ENCODE data around the gene GRIP1.

The GRIP1 gene

DNA sequence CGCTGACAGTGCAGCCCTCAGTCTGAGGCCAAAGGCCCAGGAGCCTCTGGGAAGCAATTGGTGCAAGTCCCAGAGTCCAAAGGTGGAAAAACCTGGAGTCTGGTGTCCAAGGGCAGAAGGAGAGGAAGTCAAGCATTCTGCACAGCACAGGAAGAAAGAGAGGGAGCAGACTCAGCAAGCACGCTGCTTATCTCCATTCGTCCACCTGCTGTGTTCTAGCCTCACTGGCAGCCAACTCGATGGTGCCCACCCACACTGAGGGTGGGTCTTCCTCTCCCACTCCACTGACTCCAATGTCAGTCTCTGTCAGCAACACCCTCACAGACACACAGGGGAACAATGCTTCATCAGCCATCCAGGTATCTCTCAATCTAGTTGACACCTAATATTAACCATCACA is 337.8 kb downstream of the GRIP1 start:
- no peak overlapping the region for H3K4me3 ChIP-seq (ENCODE audit: low read depth, low read length)
- H2BK120ac ChIP-seq (ENCODE audit: insufficient read depth, low read length, poor library complexity): no peak overlapping the region
- no peak overlapping the region for H4K8ac ChIP-seq (ENCODE audit: low read depth, low read length)
- no peak for DNase-seq
- H2BK5ac ChIP-seq (ENCODE audit: low read depth, low read length, poor library complexity): no peak overlapping the region
- H3K4me2 ChIP-seq (ENCODE audit: low read length): no peak overlapping the region
- H3K79me1 ChIP-seq (ENCODE audit: low read length): no peaks in the 10 kb centered on the region
- H4K91ac ChIP-seq (ENCODE audit: low read depth, low read length): no peak overlapping the region
- H3K79me2 ChIP-seq (ENCODE audit: control insufficient read depth, insufficient read depth, low read length, poor library complexity): no peaks in the 10 kb centered on the region
- H3K27ac ChIP-seq (ENCODE audit: low read depth, low read length): no peak overlapping the region
- H3K4ac ChIP-seq (ENCODE audit: low read depth, low read length): no peak overlapping the region
- no peak overlapping the region for H3K23ac ChIP-seq (ENCODE audit: low read length)
- H2BK12ac ChIP-seq (ENCODE audit: low read length): no peak overlapping the region
- H3K36me3 ChIP-seq (ENCODE audit: control insufficient read depth in 1 of 2, insufficient read depth in 2 of 2, low read length in 2 of 2): no peaks in the 10 kb centered on the region
- H3K18ac ChIP-seq (ENCODE audit: low read length): no peak overlapping the region
- no CpG with 5 or more reads among the region's 4 CpGs for WGBS (ENCODE audit: extremely low coverage, insufficient coverage, insufficient read length)
- H3K14ac ChIP-seq (ENCODE audit: low read length): no peak overlapping the region
- H2AK5ac ChIP-seq (ENCODE audit: low read length): no peak overlapping the region
- no peaks in the 10 kb centered on the region for H3K4me1 ChIP-seq (ENCODE audit: control insufficient read depth in 1 of 2, insufficient read depth in 2 of 2, low read length in 2 of 2)
- no peak overlapping the region for H4K12ac ChIP-seq (ENCODE audit: low read depth, low read length)
- H3K9ac ChIP-seq (ENCODE audit: low read length): no peak overlapping the region
- no peaks in the 10 kb centered on the region for H3K27me3 ChIP-seq (ENCODE audit: insufficient read depth, low read length)
- H3K9me3 ChIP-seq (ENCODE audit: insufficient read depth, low read depth, low read length): peaks cover 3% of the 10 kb centered on the region
- no peak overlapping the region for H2AFZ ChIP-seq (ENCODE audit: insufficient read depth, low read length, poor library complexity)

DNA sequence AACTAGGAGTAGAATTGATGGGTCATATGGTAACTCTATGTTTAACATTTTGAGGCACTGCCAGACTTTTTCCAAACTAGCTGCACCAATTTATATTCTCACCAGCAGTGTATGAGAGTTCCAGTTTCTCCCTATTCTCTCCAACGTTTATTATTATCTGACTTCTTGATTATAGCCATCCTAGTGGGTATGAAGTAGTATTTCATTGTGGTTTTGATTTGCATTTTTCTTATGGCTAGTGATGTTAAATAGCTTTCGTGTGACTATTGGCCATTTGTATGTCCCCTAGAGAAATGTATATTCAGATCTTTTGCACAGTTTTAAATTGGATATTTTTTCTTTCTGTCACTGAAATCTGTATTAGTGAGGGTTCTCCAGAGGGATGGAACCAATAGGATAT is 338.7 kb downstream of the GRIP1 start:
- WGBS (ENCODE audit: extremely low coverage, insufficient coverage, insufficient read length): no CpG with 5 or more reads among the region's 2 CpGs
- no peak overlapping the region for H3K4me3 ChIP-seq (ENCODE audit: low read depth, low read length)
- peaks cover 3% of the 10 kb centered on the region for H3K9me3 ChIP-seq (ENCODE audit: insufficient read depth, low read depth, low read length)
- no peak overlapping the region for H4K8ac ChIP-seq (ENCODE audit: low read depth, low read length)
- no peak overlapping the region for H2BK12ac ChIP-seq (ENCODE audit: low read length)
- H3K79me2 ChIP-seq (ENCODE audit: control insufficient read depth, insufficient read depth, low read length, poor library complexity): no peaks in the 10 kb centered on the region
- no peaks in the 10 kb centered on the region for H3K36me3 ChIP-seq (ENCODE audit: control insufficient read depth in 1 of 2, insufficient read depth in 2 of 2, low read length in 2 of 2)
- no peak overlapping the region for H3K23ac ChIP-seq (ENCODE audit: low read length)
- no peak overlapping the region for H2AK5ac ChIP-seq (ENCODE audit: low read length)
- no peak overlapping the region for H3K4me2 ChIP-seq (ENCODE audit: low read length)
- no peak overlapping the region for H3K14ac ChIP-seq (ENCODE audit: low read length)
- H3K27ac ChIP-seq (ENCODE audit: low read depth, low read length): no peak overlapping the region
- no peaks in the 10 kb centered on the region for H3K79me1 ChIP-seq (ENCODE audit: low read length)
- no peak for DNase-seq
- H3K18ac ChIP-seq (ENCODE audit: low read length): no peak overlapping the region
- no peak overlapping the region for H3K4ac ChIP-seq (ENCODE audit: low read depth, low read length)
- H3K4me1 ChIP-seq (ENCODE audit: control insufficient read depth in 1 of 2, insufficient read depth in 2 of 2, low read length in 2 of 2): no peaks in the 10 kb centered on the region
- H4K91ac ChIP-seq (ENCODE audit: low read depth, low read length): no peak overlapping the region
- H2AFZ ChIP-seq (ENCODE audit: insufficient read depth, low read length, poor library complexity): no peak overlapping the region
- no peak overlapping the region for H2BK5ac ChIP-seq (ENCODE audit: low read depth, low read length, poor library complexity)
- no peak overlapping the region for H2BK120ac ChIP-seq (ENCODE audit: insufficient read depth, low read length, poor library complexity)
- H4K12ac ChIP-seq (ENCODE audit: low read depth, low read length): no peak overlapping the region
- H3K27me3 ChIP-seq (ENCODE audit: insufficient read depth, low read length): no peaks in the 10 kb centered on the region
- no peak overlapping the region for H3K9ac ChIP-seq (ENCODE audit: low read length)

DNA sequence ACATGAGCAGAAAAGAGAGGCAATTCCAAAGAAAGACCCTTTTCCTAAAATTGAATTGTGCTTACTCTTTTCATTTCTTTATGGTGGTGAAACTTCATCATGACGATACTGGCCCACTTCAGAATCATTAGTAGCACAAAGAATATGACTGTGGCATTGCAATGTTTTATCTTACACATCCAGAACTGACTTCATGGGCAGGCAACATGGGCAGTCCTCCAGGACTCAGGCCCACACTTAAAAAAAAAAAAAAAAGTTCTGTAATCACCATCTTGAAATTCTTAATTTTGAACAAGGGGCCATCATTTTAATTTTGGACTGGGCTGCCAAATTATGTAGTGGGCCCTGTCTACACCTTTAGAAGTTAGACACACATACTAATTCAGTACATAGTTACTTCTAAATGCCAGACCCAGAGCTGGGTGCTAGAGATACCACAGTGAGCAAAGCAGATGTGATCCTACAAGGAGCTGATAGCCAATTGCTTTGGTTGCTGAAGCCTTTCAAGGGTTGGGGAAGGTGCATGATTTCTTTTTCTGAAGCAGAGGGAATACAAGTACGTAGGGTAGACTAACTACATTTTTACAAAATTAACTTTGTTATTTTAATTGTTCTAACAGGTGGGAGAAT is 341.4 kb downstream of the GRIP1 start:
- no peak overlapping the region for H2BK120ac ChIP-seq (ENCODE audit: insufficient read depth, low read length, poor library complexity)
- no peak overlapping the region for H3K4me2 ChIP-seq (ENCODE audit: low read length)
- no peak overlapping the region for H3K23ac ChIP-seq (ENCODE audit: low read length)
- no peak overlapping the region for H2AK5ac ChIP-seq (ENCODE audit: low read length)
- no peak overlapping the region for H3K4me3 ChIP-seq (ENCODE audit: low read depth, low read length)
- no peak overlapping the region for H3K14ac ChIP-seq (ENCODE audit: low read length)
- no peak overlapping the region for H3K27ac ChIP-seq (ENCODE audit: low read depth, low read length)
- no peak overlapping the region for H3K9ac ChIP-seq (ENCODE audit: low read length)
- H3K9me3 ChIP-seq (ENCODE audit: insufficient read depth, low read depth, low read length): peaks cover 3% of the 10 kb centered on the region
- no peaks in the 10 kb centered on the region for H3K79me1 ChIP-seq (ENCODE audit: low read length)
- H2AFZ ChIP-seq (ENCODE audit: insufficient read depth, low read length, poor library complexity): no peak overlapping the region
- no peak overlapping the region for H3K4ac ChIP-seq (ENCODE audit: low read depth, low read length)
- H3K36me3 ChIP-seq (ENCODE audit: control insufficient read depth in 1 of 2, insufficient read depth in 2 of 2, low read length in 2 of 2): no peaks in the 10 kb centered on the region
- H4K12ac ChIP-seq (ENCODE audit: low read depth, low read length): no peak overlapping the region
- H4K8ac ChIP-seq (ENCODE audit: low read depth, low read length): no peak overlapping the region
- H2BK12ac ChIP-seq (ENCODE audit: low read length): no peak overlapping the region
- no CpG with 5 or more reads among the region's 2 CpGs for WGBS (ENCODE audit: extremely low coverage, insufficient coverage, insufficient read length)
- H4K91ac ChIP-seq (ENCODE audit: low read depth, low read length): no peak overlapping the region
- no peaks in the 10 kb centered on the region for H3K79me2 ChIP-seq (ENCODE audit: control insufficient read depth, insufficient read depth, low read length, poor library complexity)
- no peak for DNase-seq
- H3K4me1 ChIP-seq (ENCODE audit: control insufficient read depth in 1 of 2, insufficient read depth in 2 of 2, low read length in 2 of 2): no peaks in the 10 kb centered on the region
- no peaks in the 10 kb centered on the region for H3K27me3 ChIP-seq (ENCODE audit: insufficient read depth, low read length)
- no peak overlapping the region for H3K18ac ChIP-seq (ENCODE audit: low read length)
- no peak overlapping the region for H2BK5ac ChIP-seq (ENCODE audit: low read depth, low read length, poor library complexity)

DNA sequence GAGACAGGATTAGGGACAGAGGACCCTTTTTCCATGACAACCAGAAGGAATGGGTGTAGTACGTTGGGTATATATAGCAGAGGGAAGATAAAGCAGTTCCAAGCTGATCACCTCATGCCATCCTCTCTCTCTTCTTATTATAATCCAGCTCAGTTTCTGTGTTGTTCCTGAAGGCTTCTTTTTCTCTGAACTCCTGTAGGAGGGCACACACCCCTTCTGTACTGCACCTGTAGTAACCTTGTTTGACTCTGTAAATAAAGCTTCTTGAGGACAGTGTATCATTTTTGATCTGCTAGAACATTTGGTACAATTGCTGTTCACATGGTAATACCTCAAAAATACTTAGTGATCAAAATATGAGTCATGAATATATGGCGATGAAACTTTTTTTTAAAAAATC is 343.1 kb downstream of the GRIP1 start:
- DNase-seq: no peak
- no peaks in the 10 kb centered on the region for H3K79me2 ChIP-seq (ENCODE audit: control insufficient read depth, insufficient read depth, low read length, poor library complexity)
- H3K9ac ChIP-seq (ENCODE audit: low read length): no peak overlapping the region
- H3K4me1 ChIP-seq (ENCODE audit: control insufficient read depth in 1 of 2, insufficient read depth in 2 of 2, low read length in 2 of 2): no peaks in the 10 kb centered on the region
- no peaks in the 10 kb centered on the region for H3K36me3 ChIP-seq (ENCODE audit: control insufficient read depth in 1 of 2, insufficient read depth in 2 of 2, low read length in 2 of 2)
- no peak overlapping the region for H2BK5ac ChIP-seq (ENCODE audit: low read depth, low read length, poor library complexity)
- no peak overlapping the region for H3K4me3 ChIP-seq (ENCODE audit: low read depth, low read length)
- H4K8ac ChIP-seq (ENCODE audit: low read depth, low read length): no peak overlapping the region
- H3K18ac ChIP-seq (ENCODE audit: low read length): no peak overlapping the region
- H3K4ac ChIP-seq (ENCODE audit: low read depth, low read length): no peak overlapping the region
- no peak overlapping the region for H2AFZ ChIP-seq (ENCODE audit: insufficient read depth, low read length, poor library complexity)
- no peak overlapping the region for H3K14ac ChIP-seq (ENCODE audit: low read length)
- no peaks in the 10 kb centered on the region for H3K9me3 ChIP-seq (ENCODE audit: insufficient read depth, low read depth, low read length)
- H2BK120ac ChIP-seq (ENCODE audit: insufficient read depth, low read length, poor library complexity): no peak overlapping the region
- H2BK12ac ChIP-seq (ENCODE audit: low read length): no peak overlapping the region
- H3K23ac ChIP-seq (ENCODE audit: low read length): no peak overlapping the region
- H2AK5ac ChIP-seq (ENCODE audit: low read length): no peak overlapping the region
- no peak overlapping the region for H3K4me2 ChIP-seq (ENCODE audit: low read length)
- no peak overlapping the region for H4K91ac ChIP-seq (ENCODE audit: low read depth, low read length)
- no peak overlapping the region for H3K27ac ChIP-seq (ENCODE audit: low read depth, low read length)
- no peaks in the 10 kb centered on the region for H3K27me3 ChIP-seq (ENCODE audit: insufficient read depth, low read length)
- no peaks in the 10 kb centered on the region for H3K79me1 ChIP-seq (ENCODE audit: low read length)
- no CpG with 5 or more reads among the region's 2 CpGs for WGBS (ENCODE audit: extremely low coverage, insufficient coverage, insufficient read length)
- H4K12ac ChIP-seq (ENCODE audit: low read depth, low read length): no peak overlapping the region

All from trophoblast cell (in vitro differentiated cells and primary cell).